Mammary epithelial cell (primary cell): ENCODE results near the gene CSMD2.

Experiments used
- EZH2 ChIP-seq: IDR thresholded peaks from 2 replicates; pipeline ENCODE4 v1.6.1; 2012; ENCODE audit warnings: low read length, inconsistent platforms, borderline replicate concordance
- TF ChIP-seq, protein P1 (sequence below), 2 donors: IDR thresholded peaks in 1 of 2; conservative IDR thresholded peaks in 1 of 2; 2 replicates each; pipeline ENCODE4 v1.5.1; 2011 to 2012; ENCODE audit warnings: inconsistent platforms in 2 of 2, low read length in 2 of 2, mild to moderate bottlenecking in 2 of 2, control low read depth in 1 of 2, low read depth in 1 of 2; ENCODE audit not compliant: insufficient read depth in 1 of 2; ENCODE audit errors: extremely low read depth in 1 of 2

DNA sequence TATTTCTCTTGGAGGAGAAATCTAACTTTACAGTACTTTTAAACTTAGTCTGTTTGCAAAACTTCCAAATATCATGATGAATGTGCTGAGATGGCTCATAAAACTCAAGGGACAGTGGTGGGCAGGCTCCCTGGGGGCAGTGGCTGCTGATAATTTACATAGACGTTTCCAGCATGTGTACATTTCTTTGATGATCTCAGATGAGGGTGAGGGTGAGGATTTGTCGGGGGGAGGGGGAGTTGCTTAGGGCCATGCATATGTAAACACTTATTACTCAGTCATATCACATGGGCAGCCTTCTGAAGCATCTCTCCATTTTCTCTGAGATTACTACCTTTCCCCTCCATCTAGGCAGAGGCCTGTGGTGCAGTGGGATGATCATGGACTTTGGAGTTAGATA lies 454.1 kb downstream of the CSMD2 start:
- TF ChIP-seq, protein P1, sequence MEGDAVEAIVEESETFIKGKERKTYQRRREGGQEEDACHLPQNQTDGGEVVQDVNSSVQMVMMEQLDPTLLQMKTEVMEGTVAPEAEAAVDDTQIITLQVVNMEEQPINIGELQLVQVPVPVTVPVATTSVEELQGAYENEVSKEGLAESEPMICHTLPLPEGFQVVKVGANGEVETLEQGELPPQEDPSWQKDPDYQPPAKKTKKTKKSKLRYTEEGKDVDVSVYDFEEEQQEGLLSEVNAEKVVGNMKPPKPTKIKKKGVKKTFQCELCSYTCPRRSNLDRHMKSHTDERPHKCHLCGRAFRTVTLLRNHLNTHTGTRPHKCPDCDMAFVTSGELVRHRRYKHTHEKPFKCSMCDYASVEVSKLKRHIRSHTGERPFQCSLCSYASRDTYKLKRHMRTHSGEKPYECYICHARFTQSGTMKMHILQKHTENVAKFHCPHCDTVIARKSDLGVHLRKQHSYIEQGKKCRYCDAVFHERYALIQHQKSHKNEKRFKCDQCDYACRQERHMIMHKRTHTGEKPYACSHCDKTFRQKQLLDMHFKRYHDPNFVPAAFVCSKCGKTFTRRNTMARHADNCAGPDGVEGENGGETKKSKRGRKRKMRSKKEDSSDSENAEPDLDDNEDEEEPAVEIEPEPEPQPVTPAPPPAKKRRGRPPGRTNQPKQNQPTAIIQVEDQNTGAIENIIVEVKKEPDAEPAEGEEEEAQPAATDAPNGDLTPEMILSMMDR (conservative IDR thresholded peaks at IDR 0.05 in 1 of 2, IDR thresholded peaks at IDR 0.05 in 1 of 2; ENCODE audit: extremely low read depth in 1 of 2, insufficient read depth in 1 of 2, low read depth in 1 of 2, low read length in 2 of 2), result no peak
- TF ChIP-seq EZH2, result no peak
